ENCODE measurements around the gene DDX52. TPM values are rescaled to one million over a fixed set of nuclear protein-coding genes. Genes with fewer than 3 reads are reported as not detected.

DDX52 gene
- total RNA-seq, 1 experiment from 2014 or later = 27.7 TPM

DNA sequence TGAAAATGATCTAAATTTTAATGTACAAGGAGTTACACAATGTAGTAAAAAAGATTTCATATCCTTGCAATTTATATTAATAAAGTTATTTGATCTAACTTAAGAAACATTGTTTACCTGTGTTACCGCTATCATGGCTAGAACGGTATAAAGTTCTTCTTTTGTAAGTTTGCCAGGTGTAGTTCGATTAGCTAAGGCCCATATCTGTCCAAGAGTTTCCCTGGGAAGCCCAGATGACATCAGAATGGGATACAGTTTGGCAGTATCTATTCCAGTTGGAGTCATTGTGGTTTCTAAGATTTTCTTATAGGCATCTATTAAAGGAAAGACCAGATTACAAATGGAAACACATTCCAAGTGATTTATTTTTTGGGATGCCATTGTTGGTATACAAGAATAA lies 71.6 kb downstream of the DDX52 start:
- BruUV-seq (replicated peaks) = no TSS peak
- H3K36me3 ChIP-seq (ENCODE audit: insufficient read depth, low read length, poor library complexity, severe bottlenecking) = peaks cover 11% of the 10 kb centered on the region

DNA sequence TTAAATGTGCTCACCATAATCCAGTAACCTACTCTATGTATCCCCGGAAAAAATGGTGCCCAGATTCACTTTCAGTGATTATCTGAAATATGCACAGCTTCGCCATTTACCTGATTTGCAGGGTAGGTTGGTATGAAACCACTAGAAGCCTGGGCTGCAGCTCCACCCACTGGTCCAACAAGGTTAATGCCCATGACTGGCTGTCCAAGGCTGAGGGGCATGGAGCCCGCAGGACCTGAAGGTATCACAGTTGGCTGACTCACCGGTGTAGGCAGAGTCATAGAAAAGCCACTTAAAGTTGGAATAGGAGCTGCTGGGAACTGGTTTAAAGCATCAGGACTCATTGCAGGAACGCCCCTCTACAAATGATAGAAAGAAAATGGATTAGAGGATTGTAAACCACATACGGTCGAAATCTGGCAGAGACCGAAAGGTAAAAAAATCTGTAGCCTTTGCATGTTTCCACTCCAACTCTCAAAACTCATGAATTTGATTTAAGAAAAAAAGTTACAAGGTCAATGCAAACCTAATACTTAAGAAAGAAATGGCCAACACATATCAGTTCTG lies 72.6 kb downstream of the DDX52 start:
- intact Hi-C loops (cut with micrococcal nuclease; ENCODE audit: unreplicated experiment) = no loop called here
- CTCF ChIA-PET = no interaction called here
- BruUV-seq (replicated peaks) = no TSS peak
- H3K36me3 ChIP-seq (ENCODE audit: insufficient read depth, low read length, poor library complexity, severe bottlenecking) = peaks cover 11% of the 10 kb centered on the region
- TF ChIP-seq, protein P1, sequence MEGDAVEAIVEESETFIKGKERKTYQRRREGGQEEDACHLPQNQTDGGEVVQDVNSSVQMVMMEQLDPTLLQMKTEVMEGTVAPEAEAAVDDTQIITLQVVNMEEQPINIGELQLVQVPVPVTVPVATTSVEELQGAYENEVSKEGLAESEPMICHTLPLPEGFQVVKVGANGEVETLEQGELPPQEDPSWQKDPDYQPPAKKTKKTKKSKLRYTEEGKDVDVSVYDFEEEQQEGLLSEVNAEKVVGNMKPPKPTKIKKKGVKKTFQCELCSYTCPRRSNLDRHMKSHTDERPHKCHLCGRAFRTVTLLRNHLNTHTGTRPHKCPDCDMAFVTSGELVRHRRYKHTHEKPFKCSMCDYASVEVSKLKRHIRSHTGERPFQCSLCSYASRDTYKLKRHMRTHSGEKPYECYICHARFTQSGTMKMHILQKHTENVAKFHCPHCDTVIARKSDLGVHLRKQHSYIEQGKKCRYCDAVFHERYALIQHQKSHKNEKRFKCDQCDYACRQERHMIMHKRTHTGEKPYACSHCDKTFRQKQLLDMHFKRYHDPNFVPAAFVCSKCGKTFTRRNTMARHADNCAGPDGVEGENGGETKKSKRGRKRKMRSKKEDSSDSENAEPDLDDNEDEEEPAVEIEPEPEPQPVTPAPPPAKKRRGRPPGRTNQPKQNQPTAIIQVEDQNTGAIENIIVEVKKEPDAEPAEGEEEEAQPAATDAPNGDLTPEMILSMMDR (conservative IDR thresholded peaks at IDR 0.05; ENCODE audit: low read depth, low read length) = peak; percentile 43
- no peak for TF ChIP-seq EZH2 (IDR thresholded peaks at IDR 0.05; ENCODE audit: borderline replicate concordance, low read depth, low read length, poor library complexity, severe bottlenecking)
- H3K27ac ChIP-seq (ENCODE audit: low read depth, low read length, poor library complexity, severe bottlenecking) = no peak overlapping the region
- H3K4me1 ChIP-seq (ENCODE audit: insufficient read depth, low read length, poor library complexity, severe bottlenecking) = no peaks in the 10 kb centered on the region
- no peaks in the 10 kb centered on the region for H3K9me3 ChIP-seq (ENCODE audit: low read depth, low read length, poor library complexity, severe bottlenecking)
- no peaks in the 10 kb centered on the region for H3K27me3 ChIP-seq (replicated peaks; ENCODE audit: insufficient read depth, low read depth, low read length, poor library complexity)
- no peak overlapping the region for H3K4me3 ChIP-seq (ENCODE audit: low read depth, low read length, poor library complexity, severe bottlenecking)
- DNase-seq (ENCODE audit: low spot score) = peak; percentile 4
- POLR2A ChIA-PET (ENCODE audit: low non-redundant PET) = no interaction called here

More for the DNA sequence above, 71.6 kb downstream of the DDX52 start:
- no peak for DNase-seq (ENCODE audit: low spot score)
- no peaks in the 10 kb centered on the region for H3K9me3 ChIP-seq (ENCODE audit: low read depth, low read length, poor library complexity, severe bottlenecking)
- H3K4me1 ChIP-seq (ENCODE audit: insufficient read depth, low read length, poor library complexity, severe bottlenecking) = no peaks in the 10 kb centered on the region
- H3K27ac ChIP-seq (ENCODE audit: low read depth, low read length, poor library complexity, severe bottlenecking) = no peak overlapping the region
- TF ChIP-seq, protein P1 (conservative IDR thresholded peaks at IDR 0.05; ENCODE audit: low read depth, low read length) = no peak
- TF ChIP-seq EZH2 (IDR thresholded peaks at IDR 0.05; ENCODE audit: borderline replicate concordance, low read depth, low read length, poor library complexity, severe bottlenecking) = no peak
- intact Hi-C loops (cut with micrococcal nuclease; ENCODE audit: unreplicated experiment) = no loop called here
- H3K27me3 ChIP-seq (replicated peaks; ENCODE audit: insufficient read depth, low read depth, low read length, poor library complexity) = no peaks in the 10 kb centered on the region
- no peak overlapping the region for H3K4me3 ChIP-seq (ENCODE audit: low read depth, low read length, poor library complexity, severe bottlenecking)
- ChIA-PET CTCF (no interaction called here), POLR2A (ENCODE audit: low non-redundant PET) (no interaction called here)

DNA sequence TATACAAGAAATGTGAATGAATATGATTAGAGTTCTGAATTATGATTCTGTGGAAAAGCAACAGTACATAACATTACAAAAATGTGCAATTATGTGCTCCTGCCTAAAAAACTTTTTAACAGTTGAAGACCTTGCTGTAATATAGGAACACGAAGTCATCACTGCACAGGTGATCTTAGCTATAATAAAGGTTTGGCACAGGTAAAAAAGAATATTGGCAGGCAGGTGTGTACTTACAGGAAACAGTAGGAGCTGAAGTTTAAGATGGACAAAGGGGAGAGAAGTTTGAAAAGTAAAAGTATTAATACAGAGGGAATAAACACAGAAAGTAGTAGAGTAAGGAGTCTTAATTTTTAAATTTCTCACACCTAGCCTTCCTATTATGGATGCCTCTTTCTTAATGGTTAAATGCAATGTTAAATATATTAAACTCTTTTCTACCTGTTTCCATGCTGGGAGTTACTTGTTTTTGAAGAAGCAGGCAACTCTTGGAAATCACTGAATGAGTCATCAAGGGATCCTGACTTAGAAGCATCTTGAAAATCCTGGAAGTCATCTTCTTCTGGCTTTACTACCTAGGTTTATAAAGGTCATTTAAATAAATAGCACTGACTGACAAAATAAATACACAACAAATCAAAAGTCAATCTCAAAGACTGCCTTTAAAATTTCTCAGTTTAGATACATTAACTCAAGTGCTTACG lies 74.7 kb downstream of the DDX52 start:
- peaks cover 11% of the 10 kb centered on the region for H3K36me3 ChIP-seq (ENCODE audit: insufficient read depth, low read length, poor library complexity, severe bottlenecking)

More for the DNA sequence above, 74.7 kb downstream of the DDX52 start:
- Histone ChIP-seq H3K27me3 (replicated peaks; ENCODE audit: insufficient read depth, low read depth, low read length, poor library complexity) (no peaks in the 10 kb centered on the region), H3K9me3 (ENCODE audit: low read depth, low read length, poor library complexity, severe bottlenecking) (no peaks in the 10 kb centered on the region), H3K27ac (ENCODE audit: low read depth, low read length, poor library complexity, severe bottlenecking) (no peak overlapping the region), H3K4me1 (ENCODE audit: insufficient read depth, low read length, poor library complexity, severe bottlenecking) (no peaks in the 10 kb centered on the region), H3K4me3 (ENCODE audit: low read depth, low read length, poor library complexity, severe bottlenecking) (no peak overlapping the region)
- DNase-seq (ENCODE audit: low spot score) = no peak
- ChIA-PET POLR2A (ENCODE audit: low non-redundant PET) (no interaction called here), CTCF (no interaction called here)
- TF ChIP-seq, protein P1 (conservative IDR thresholded peaks at IDR 0.05; ENCODE audit: low read depth, low read length) = no peak
- TF ChIP-seq EZH2 (IDR thresholded peaks at IDR 0.05; ENCODE audit: borderline replicate concordance, low read depth, low read length, poor library complexity, severe bottlenecking) = no peak
- no TSS peak for BruUV-seq (replicated peaks)
- intact Hi-C loops (cut with micrococcal nuclease; ENCODE audit: unreplicated experiment) = no loop called here
